H9 (cell line): ENCODE results near the gene PLEKHO2. TPM values are rescaled to one million over a fixed set of nuclear protein-coding genes. Genes with fewer than 3 reads are reported as not detected.

Source experiments
- DNase-seq: peaks from one replicate; pipeline ENCODE4 v3.0.0-alpha.2; 2017
- H2AFZ ChIP-seq: one replicate; pipeline ENCODE4 v1.6.1; 2013; ENCODE audit warnings: mild to moderate bottlenecking, low read length, control low read depth, moderate library complexity
- H2AK5ac ChIP-seq: 2 replicates; pipeline ENCODE4 v1.6.1; 2013; ENCODE audit warnings: low read length, control low read depth, mixed read lengths; ENCODE audit not compliant: insufficient read length
- H2BK120ac ChIP-seq: one replicate; pipeline ENCODE4 v1.6.1; 2013; ENCODE audit warnings: low read depth, mild to moderate bottlenecking, low read length, control low read depth, inconsistent platforms; ENCODE audit not compliant: poor library complexity, severe bottlenecking
- H2BK12ac ChIP-seq: 2 replicates; pipeline ENCODE4 v1.6.1; 2013; ENCODE audit warnings: low read length, control low read depth, mixed read lengths, low read depth; ENCODE audit not compliant: insufficient read length
- H2BK15ac ChIP-seq: 2 replicates; pipeline ENCODE4 v1.6.1; 2013; ENCODE audit warnings: low read depth, low read length, control low read depth
- H2BK20ac ChIP-seq: one replicate; pipeline ENCODE4 v1.6.1; 2013; ENCODE audit warnings: low read depth, mild to moderate bottlenecking, low read length, control low read depth, inconsistent platforms; ENCODE audit not compliant: poor library complexity, severe bottlenecking
- H2BK5ac ChIP-seq: 2 replicates; pipeline ENCODE4 v1.6.1; 2013; ENCODE audit warnings: low read length, control low read depth, mixed read lengths; ENCODE audit not compliant: insufficient read length
- H3K14ac ChIP-seq: 2 replicates; pipeline ENCODE4 v1.6.1; 2013; ENCODE audit warnings: low read length, control low read depth; ENCODE audit not compliant: insufficient read depth
- H3K18ac ChIP-seq: 2 replicates; pipeline ENCODE4 v1.6.1; 2013; ENCODE audit warnings: low read depth, mild to moderate bottlenecking, mixed read lengths, low read length, control low read depth; ENCODE audit not compliant: insufficient read length
- H3K23ac ChIP-seq: 2 replicates; pipeline ENCODE4 v1.6.1; 2013; ENCODE audit warnings: low read length, control low read depth, mixed read lengths, low read depth; ENCODE audit not compliant: insufficient read length
- H3K23me2 ChIP-seq: 2 replicates; pipeline ENCODE4 v1.6.1; 2013; ENCODE audit warnings: low read depth, mild to moderate bottlenecking, mixed read lengths, low read length, control low read depth; ENCODE audit not compliant: insufficient read length, poor library complexity, severe bottlenecking
- H3K27ac ChIP-seq: 2 replicates; pipeline ENCODE4 v1.5.1; 2013; ENCODE audit warnings: low read length, control low read depth, mixed read lengths, low read depth; ENCODE audit not compliant: insufficient read length
- H3K27me3 ChIP-seq: 2 replicates; pipeline ENCODE4 v1.6.1; 2013; ENCODE audit warnings: low read length, control low read depth, inconsistent platforms; ENCODE audit not compliant: insufficient read depth
- H3K4ac ChIP-seq: 2 replicates; pipeline ENCODE4 v1.6.1; 2013; ENCODE audit warnings: low read depth, mild to moderate bottlenecking, control low read depth, inconsistent platforms, low read length, moderate library complexity
- H3K4me1 ChIP-seq: 2 replicates; pipeline ENCODE4 v1.6.1; 2013; ENCODE audit warnings: low read length, control low read depth, inconsistent platforms; ENCODE audit not compliant: insufficient read depth
- H3K4me2 ChIP-seq: 2 replicates; pipeline ENCODE4 v1.6.1; 2013; ENCODE audit warnings: low read length, control low read depth, mixed read lengths; ENCODE audit not compliant: insufficient read length, insufficient read depth
- H3K56ac ChIP-seq: 2 replicates; pipeline ENCODE4 v1.6.1; 2013; ENCODE audit warnings: low read depth, mild to moderate bottlenecking, mixed read lengths, low read length, control low read depth; ENCODE audit not compliant: insufficient read length
- H3K79me1 ChIP-seq: 2 replicates; pipeline ENCODE4 v1.6.1; 2013; ENCODE audit warnings: low read depth, mild to moderate bottlenecking, moderate library complexity, low read length, control low read depth, inconsistent platforms; ENCODE audit not compliant: insufficient read depth, poor library complexity, severe bottlenecking
- H3K79me2 ChIP-seq: 2 replicates; pipeline ENCODE4 v1.6.1; 2013; ENCODE audit warnings: low read length, control low read depth, inconsistent platforms; ENCODE audit not compliant: insufficient read depth
- H3K9ac ChIP-seq: 2 replicates; pipeline ENCODE4 v1.6.1; 2013; ENCODE audit warnings: low read length, control low read depth, mixed read lengths; ENCODE audit not compliant: insufficient read length; ENCODE audit errors: extremely low read depth
- H3K9me3 ChIP-seq: one replicate; pipeline ENCODE4 v1.6.1; 2013; ENCODE audit warnings: low read depth, low read length, inconsistent platforms; ENCODE audit not compliant: control insufficient read depth
- H3T11ph ChIP-seq: one replicate; pipeline ENCODE4 v1.6.1; 2013; ENCODE audit warnings: mild to moderate bottlenecking, low read length, control low read depth, inconsistent platforms
- H4K20me1 ChIP-seq: one replicate; pipeline ENCODE4 v1.6.1; 2013; ENCODE audit not compliant: control insufficient read depth, insufficient read length, insufficient read depth
- H4K5ac ChIP-seq: 2 replicates; pipeline ENCODE4 v1.6.1; 2013; ENCODE audit warnings: low read depth, mild to moderate bottlenecking, mixed read lengths, low read length, control low read depth; ENCODE audit not compliant: insufficient read length
- H4K8ac ChIP-seq: replicated peaks from 2 replicates; pipeline ENCODE4 v1.6.1; 2013; ENCODE audit warnings: low read length, control low read depth, mixed read lengths, low read depth; ENCODE audit not compliant: insufficient read length
- H4K91ac ChIP-seq: 2 replicates; pipeline ENCODE4 v1.6.1; 2013; ENCODE audit warnings: low read depth, mild to moderate bottlenecking, moderate library complexity, mixed read lengths, low read length, control low read depth; ENCODE audit not compliant: insufficient read length
- H3K27ac Mint-ChIP-seq, 3 experiments: 2 replicates in 2 of 3; 3 replicates in 1 of 3; pipeline ENCODE4 v1.8.0; 2020 to 2021; ENCODE audit warnings: mixed read lengths in 3 of 3, mild to moderate bottlenecking in 1 of 3, moderate library complexity in 1 of 3
- H3K27me3 Mint-ChIP-seq: 2 replicates; pipeline ENCODE4 v1.8.0; 2021; ENCODE audit warnings: low read depth, mild to moderate bottlenecking, moderate library complexity, mixed read lengths
- H3K36me3 Mint-ChIP-seq, 3 experiments: 2 replicates in 2 of 3; 3 replicates in 1 of 3; pipeline ENCODE4 v1.8.0; 2020 to 2021; ENCODE audit warnings: low read depth in 3 of 3, mixed read lengths in 3 of 3; ENCODE audit not compliant: insufficient read depth in 1 of 3
- H3K4me1 Mint-ChIP-seq, 2 experiments: 2 replicates each; pipeline ENCODE4 v1.8.0; 2020; ENCODE audit warnings: mixed read lengths in 2 of 2
- H3K4me3 Mint-ChIP-seq, 2 experiments: 2 replicates in 1 of 2; 3 replicates in 1 of 2; pipeline ENCODE4 v1.8.0; 2020 to 2021; ENCODE audit warnings: mild to moderate bottlenecking in 2 of 2, mixed read lengths in 2 of 2, moderate library complexity in 1 of 2
- H3K9me3 Mint-ChIP-seq, 2 experiments: 2 replicates in 1 of 2; 3 replicates in 1 of 2; pipeline ENCODE4 v1.8.0; 2020; ENCODE audit warnings: mild to moderate bottlenecking in 2 of 2, mixed read lengths in 2 of 2, moderate library complexity in 1 of 2
- CTCF ChIP-seq: fragments of 200-600 bp; sonication (generic); conservative IDR thresholded peaks from 3 replicates; pipeline ENCODE4 v1.8.0; 2021; ENCODE audit warnings: antibody characterized with exemption, mild to moderate bottlenecking
- WGBS: extraction: QIAGEN DNeasy Blood & Tissue Kit; methylation state at CpG from one replicate; pipeline ENCODE4 v1.1.7; 2013; ENCODE audit warnings: missing lambda C conversion rate, low lambda C conversion rate, mixed read lengths; ENCODE audit not compliant: insufficient read length; ENCODE audit errors: extremely low coverage; 5-methylcytosine and 5-hydroxymethylcytosine counted together
- total RNA-seq: library from RNA; stranded (reverse); gene quantifications from 2 replicates; pipeline ENCODE4 v1.2.1, GENCODE V29; 2021

The PLEKHO2 gene
- total RNA-seq, 1 experiment from 2014 or later: 18.1 TPM

- WGBS: no CpG with 5 or more reads among the region's 4 CpGs
- H2BK15ac ChIP-seq: no peak overlapping the region
- no peak overlapping the region for H4K91ac ChIP-seq
- no peak overlapping the region for H2AFZ ChIP-seq
- peaks cover 13% of the 10 kb centered on the region for H3K9me3 ChIP-seq
- H3K4ac ChIP-seq: no peak overlapping the region
- no peak overlapping the region for H3K23ac ChIP-seq
- no peaks in the 10 kb centered on the region; the same call in 1 of the 2 replicates for H3K27me3 ChIP-seq
- no peak overlapping the region for H3K14ac ChIP-seq
- H3K4me1 ChIP-seq: no peaks in the 10 kb centered on the region
- H3K9ac ChIP-seq: no peak overlapping the region
- no peak overlapping the region for H2BK12ac ChIP-seq
- no peaks in the 10 kb centered on the region for H3K79me2 ChIP-seq
- H2AK5ac ChIP-seq: no peak overlapping the region
- H3K9me3 Mint-ChIP-seq: peaks cover 33 to 35% of the 10 kb centered on the region in 2 experiments
- no peak overlapping the region for H3T11ph ChIP-seq
- no peak overlapping the region for H3K4me2 ChIP-seq
- no peak overlapping the region for H4K8ac ChIP-seq
- H3K4me1 Mint-ChIP-seq: peaks cover 18 to 23% of the 10 kb centered on the region in 2 experiments
- no peak overlapping the region for H3K56ac ChIP-seq
- no peak overlapping the region for H3K27ac ChIP-seq
- TF ChIP-seq CTCF: no peak
- H3K4me3 Mint-ChIP-seq: no peak overlapping the region; a peak in 1 of 5 replicates
- H4K5ac ChIP-seq: no peak overlapping the region
- no peak overlapping the region for H3K27ac Mint-ChIP-seq
- peaks cover 3% of the 10 kb centered on the region for H3K23me2 ChIP-seq
- H3K36me3 Mint-ChIP-seq: peaks cover 15 to 30% (median 20%) of the 10 kb centered on the region in 3 experiments
- H3K27me3 Mint-ChIP-seq: peaks cover 12% of the 10 kb centered on the region
- no peak overlapping the region for H2BK120ac ChIP-seq
- no peaks in the 10 kb centered on the region for H4K20me1 ChIP-seq
- H2BK20ac ChIP-seq: no peak overlapping the region
- H3K79me1 ChIP-seq: no peaks in the 10 kb centered on the region
- no peak for DNase-seq
- no peak overlapping the region for H3K18ac ChIP-seq
- H2BK5ac ChIP-seq: no peak overlapping the region
Measured at GRCh38 chr15:64902863-64903262, 61.1 kb downstream of the PLEKHO2 start.
